ENCODE results near the gene PIP4P1. TPM values are rescaled to one million over a fixed set of nuclear protein-coding genes. Genes with fewer than 3 reads are reported as not detected.

Gene PIP4P1
- total and polyA plus RNA-seq, 2 donors, result 18.6 to 53.2 TPM

GRCh38 chr14:20419419-20419818, 41.8 kb downstream of the PIP4P1 start:
- no peaks in the 10 kb centered on the region for H3K9me3 ChIP-seq (ENCODE audit: control insufficient read depth in 2 of 2, insufficient read depth in 1 of 2, low read length in 1 of 2)
- no peak overlapping the region for H3K27ac ChIP-seq (ENCODE audit: low read depth in 1 of 2, low read length in 1 of 2)
- H3K27me3 ChIP-seq (ENCODE audit: control insufficient read depth in 2 of 2, insufficient read depth in 1 of 2, low read length in 1 of 2), result no peaks in the 10 kb centered on the region
- peaks cover under 1 to 3% of the 10 kb centered on the region in 2 donors for H3K4me1 ChIP-seq (ENCODE audit: control insufficient read depth in 2 of 2, insufficient read depth in 2 of 2, low read length in 2 of 2)
- no peak overlapping the region for H3K4me3 ChIP-seq (ENCODE audit: low read length in 2 of 2)
- H3K36me3 ChIP-seq (ENCODE audit: control insufficient read depth in 2 of 2, insufficient read depth in 2 of 2, low read length in 1 of 2), result no peaks in the 10 kb centered on the region
- 91% methylated on average over 1 of the region's 1 CpG for WGBS
- DNase-seq (ENCODE audit: low read depth in 6 of 9, low spot score in 9 of 9), result no peak

GRCh38 chr14:20418501-20418909, 42.7 kb downstream of the PIP4P1 start:
- no peak overlapping the region for H3K27ac ChIP-seq (ENCODE audit: low read depth in 1 of 2, low read length in 1 of 2)
- 100% methylated on average over 2 of the region's 2 CpGs for WGBS
- peaks cover 6 to 9% of the 10 kb centered on the region in 2 donors for H3K4me1 ChIP-seq (ENCODE audit: control insufficient read depth in 2 of 2, insufficient read depth in 2 of 2, low read length in 2 of 2)
- H3K4me3 ChIP-seq (ENCODE audit: low read length in 2 of 2), result no peak overlapping the region
- H3K9me3 ChIP-seq (ENCODE audit: control insufficient read depth in 2 of 2, insufficient read depth in 1 of 2, low read length in 1 of 2), result no peaks in the 10 kb centered on the region
- H3K36me3 ChIP-seq (ENCODE audit: control insufficient read depth in 2 of 2, insufficient read depth in 2 of 2, low read length in 1 of 2), result no peaks in the 10 kb centered on the region
- no peaks in the 10 kb centered on the region for H3K27me3 ChIP-seq (ENCODE audit: control insufficient read depth in 2 of 2, insufficient read depth in 1 of 2, low read length in 1 of 2)
- DNase-seq (ENCODE audit: low read depth in 6 of 9, low spot score in 9 of 9), result no peak

- Histone ChIP-seq H3K9me3 (ENCODE audit: control insufficient read depth in 2 of 2, insufficient read depth in 1 of 2, low read length in 1 of 2) (no peaks in the 10 kb centered on the region), H3K36me3 (ENCODE audit: control insufficient read depth in 2 of 2, insufficient read depth in 2 of 2, low read length in 1 of 2) (no peaks in the 10 kb centered on the region), H3K4me3 (ENCODE audit: low read length in 2 of 2) (no peak overlapping the region), H3K27ac (ENCODE audit: low read depth in 1 of 2, low read length in 1 of 2) (no peak overlapping the region), H3K27me3 (ENCODE audit: control insufficient read depth in 2 of 2, insufficient read depth in 1 of 2, low read length in 1 of 2) (no peaks in the 10 kb centered on the region), H3K4me1 (ENCODE audit: control insufficient read depth in 2 of 2, insufficient read depth in 2 of 2, low read length in 2 of 2) (peaks cover 6 to 9% of the 10 kb centered on the region in 2 donors)
- 75% methylated on average over 7 of the region's 7 CpGs for WGBS
- no peak for DNase-seq (ENCODE audit: low read depth in 6 of 9, low spot score in 9 of 9)
These were observed 43.7 kb downstream of the PIP4P1 start for GRCh38 chr14:20417250-20418186.

GRCh38 chr14:20416223-20416622, 45.0 kb downstream of the PIP4P1 start:
- no peak for DNase-seq (ENCODE audit: low read depth in 6 of 9, low spot score in 9 of 9)
- WGBS, result 98% methylated on average over 2 of the region's 2 CpGs

GRCh38 chr14:20415782-20416206, 45.4 kb downstream of the PIP4P1 start:
- DNase-seq (ENCODE audit: low read depth in 6 of 9, low spot score in 9 of 9), result peak in 6 of 9 donors; percentile 25 to 78 (median 50)
- Histone ChIP-seq H3K4me1 (ENCODE audit: control insufficient read depth in 2 of 2, insufficient read depth in 2 of 2, low read length in 2 of 2) (peaks cover 6 to 9% of the 10 kb centered on the region in 2 donors), H3K4me3 (ENCODE audit: low read length in 2 of 2) (no peak overlapping the region), H3K9me3 (ENCODE audit: control insufficient read depth in 2 of 2, insufficient read depth in 1 of 2, low read length in 1 of 2) (no peaks in the 10 kb centered on the region), H3K36me3 (ENCODE audit: control insufficient read depth in 2 of 2, insufficient read depth in 2 of 2, low read length in 1 of 2) (no peaks in the 10 kb centered on the region), H3K27me3 (ENCODE audit: control insufficient read depth in 2 of 2, insufficient read depth in 1 of 2, low read length in 1 of 2) (no peaks in the 10 kb centered on the region), H3K27ac (ENCODE audit: low read depth in 1 of 2, low read length in 1 of 2) (peak overlapping the region in 1 of 2 donors; percentile 13)
- WGBS, result 30% methylated on average over 3 of the region's 3 CpGs

More at GRCh38 chr14:20416223-20416622, 45.0 kb downstream of the PIP4P1 start:
- Histone ChIP-seq H3K9me3 (ENCODE audit: control insufficient read depth in 2 of 2, insufficient read depth in 1 of 2, low read length in 1 of 2) (no peaks in the 10 kb centered on the region), H3K4me1 (ENCODE audit: control insufficient read depth in 2 of 2, insufficient read depth in 2 of 2, low read length in 2 of 2) (peaks cover 6 to 9% of the 10 kb centered on the region in 2 donors), H3K4me3 (ENCODE audit: low read length in 2 of 2) (no peak overlapping the region), H3K36me3 (ENCODE audit: control insufficient read depth in 2 of 2, insufficient read depth in 2 of 2, low read length in 1 of 2) (no peaks in the 10 kb centered on the region), H3K27me3 (ENCODE audit: control insufficient read depth in 2 of 2, insufficient read depth in 1 of 2, low read length in 1 of 2) (no peaks in the 10 kb centered on the region), H3K27ac (ENCODE audit: low read depth in 1 of 2, low read length in 1 of 2) (no peak overlapping the region)

- Histone ChIP-seq H3K4me1 (ENCODE audit: control insufficient read depth in 2 of 2, insufficient read depth in 2 of 2, low read length in 2 of 2) (peaks cover 6 to 9% of the 10 kb centered on the region in 2 donors), H3K4me3 (ENCODE audit: low read length in 2 of 2) (peak overlapping the region; percentile 95 to 99), H3K36me3 (ENCODE audit: control insufficient read depth in 2 of 2, insufficient read depth in 2 of 2, low read length in 1 of 2) (no peaks in the 10 kb centered on the region), H3K27ac (ENCODE audit: low read depth in 1 of 2, low read length in 1 of 2) (peak overlapping the region; percentile 90 to 97), H3K27me3 (ENCODE audit: control insufficient read depth in 2 of 2, insufficient read depth in 1 of 2, low read length in 1 of 2) (no peaks in the 10 kb centered on the region), H3K9me3 (ENCODE audit: control insufficient read depth in 2 of 2, insufficient read depth in 1 of 2, low read length in 1 of 2) (no peaks in the 10 kb centered on the region)
- DNase-seq (ENCODE audit: low read depth in 6 of 9, low spot score in 9 of 9), result peak in 3 of 9 donors; percentile 40 to 66 (median 46)
- under 1% methylated on average over 9 of the region's 9 CpGs for WGBS
These were observed 47.5 kb downstream of the PIP4P1 start for GRCh38 chr14:20413744-20414082.

- Histone ChIP-seq H3K36me3 (ENCODE audit: control insufficient read depth in 2 of 2, insufficient read depth in 2 of 2, low read length in 1 of 2) (peaks cover under 1 to 4% of the 10 kb centered on the region in 2 donors), H3K4me3 (ENCODE audit: low read length in 2 of 2) (peak within 1 kb of the TSS; percentile 95 to 99), H3K9me3 (ENCODE audit: control insufficient read depth in 2 of 2, insufficient read depth in 1 of 2, low read length in 1 of 2) (no peaks in the 10 kb centered on the region), H3K4me1 (ENCODE audit: control insufficient read depth in 2 of 2, insufficient read depth in 2 of 2, low read length in 2 of 2) (peaks cover 6 to 9% of the 10 kb centered on the region in 2 donors), H3K27me3 (ENCODE audit: control insufficient read depth in 2 of 2, insufficient read depth in 1 of 2, low read length in 1 of 2) (no peaks in the 10 kb centered on the region), H3K27ac (ENCODE audit: low read depth in 1 of 2, low read length in 1 of 2) (peak within 1 kb of the TSS; percentile 90 to 97)
- peak in 6 of 9 donors; percentile 48 to 82 (median 66) for DNase-seq (ENCODE audit: low read depth in 6 of 9, low spot score in 9 of 9)
- WGBS, result under 1% methylated on average over 43 of the region's 43 CpGs
These were observed 48.1 kb downstream of the PIP4P1 start, which contains the start of gene TEP1 for GRCh38 chr14:20412876-20413743. Gene TEP1 (minus strand): TSS chr14:20413501. CDS start chr14:20408439, 5,062 bp downstream.

GRCh38 chr14:20412411-20412810, 48.8 kb downstream of the PIP4P1 start:
- H3K36me3 ChIP-seq (ENCODE audit: control insufficient read depth in 2 of 2, insufficient read depth in 2 of 2, low read length in 1 of 2), result peaks cover 7 to 10% of the 10 kb centered on the region in 2 donors
- 12% methylated on average over 7 of the region's 7 CpGs for WGBS
- H3K4me1 ChIP-seq (ENCODE audit: control insufficient read depth in 2 of 2, insufficient read depth in 2 of 2, low read length in 2 of 2), result peaks cover 6 to 9% of the 10 kb centered on the region in 2 donors
- H3K27ac ChIP-seq (ENCODE audit: low read depth in 1 of 2, low read length in 1 of 2), result peak overlapping the region in 1 of 2 donors; percentile 97
- no peaks in the 10 kb centered on the region for H3K9me3 ChIP-seq (ENCODE audit: control insufficient read depth in 2 of 2, insufficient read depth in 1 of 2, low read length in 1 of 2)
- no peaks in the 10 kb centered on the region for H3K27me3 ChIP-seq (ENCODE audit: control insufficient read depth in 2 of 2, insufficient read depth in 1 of 2, low read length in 1 of 2)
- H3K4me3 ChIP-seq (ENCODE audit: low read length in 2 of 2), result peak overlapping the region; percentile 95 to 99
- peak in 1 of 9 donors; percentile 34 for DNase-seq (ENCODE audit: low read depth in 6 of 9, low spot score in 9 of 9)

Measured in thymus (tissue), 11 donors.